Measurements from ENCODE around the gene CYP1A2.

DNA sequence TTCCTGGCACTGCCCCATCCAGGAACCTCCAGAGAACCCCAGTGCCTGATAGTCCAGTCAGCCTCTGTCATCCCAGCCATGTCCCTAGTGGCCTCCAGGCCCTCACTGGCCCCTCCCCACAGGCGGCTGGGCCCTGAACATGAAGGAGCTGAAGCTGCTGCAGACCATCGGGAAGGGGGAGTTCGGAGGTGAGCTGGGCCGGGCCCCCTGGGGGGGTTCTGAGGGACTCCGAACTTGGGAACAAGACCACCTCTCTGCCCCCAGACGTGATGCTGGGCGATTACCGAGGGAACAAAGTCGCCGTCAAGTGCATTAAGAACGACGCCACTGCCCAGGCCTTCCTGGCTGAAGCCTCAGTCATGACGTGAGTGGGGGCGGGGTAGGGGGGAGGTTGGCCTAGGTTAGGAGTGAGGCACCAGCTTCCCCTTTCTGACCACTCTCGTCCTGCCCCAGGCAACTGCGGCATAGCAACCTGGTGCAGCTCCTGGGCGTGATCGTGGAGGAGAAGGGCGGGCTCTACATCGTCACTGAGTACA is 52.0 kb downstream of the CYP1A2 start:
- TF ChIP-seq, protein P1, sequence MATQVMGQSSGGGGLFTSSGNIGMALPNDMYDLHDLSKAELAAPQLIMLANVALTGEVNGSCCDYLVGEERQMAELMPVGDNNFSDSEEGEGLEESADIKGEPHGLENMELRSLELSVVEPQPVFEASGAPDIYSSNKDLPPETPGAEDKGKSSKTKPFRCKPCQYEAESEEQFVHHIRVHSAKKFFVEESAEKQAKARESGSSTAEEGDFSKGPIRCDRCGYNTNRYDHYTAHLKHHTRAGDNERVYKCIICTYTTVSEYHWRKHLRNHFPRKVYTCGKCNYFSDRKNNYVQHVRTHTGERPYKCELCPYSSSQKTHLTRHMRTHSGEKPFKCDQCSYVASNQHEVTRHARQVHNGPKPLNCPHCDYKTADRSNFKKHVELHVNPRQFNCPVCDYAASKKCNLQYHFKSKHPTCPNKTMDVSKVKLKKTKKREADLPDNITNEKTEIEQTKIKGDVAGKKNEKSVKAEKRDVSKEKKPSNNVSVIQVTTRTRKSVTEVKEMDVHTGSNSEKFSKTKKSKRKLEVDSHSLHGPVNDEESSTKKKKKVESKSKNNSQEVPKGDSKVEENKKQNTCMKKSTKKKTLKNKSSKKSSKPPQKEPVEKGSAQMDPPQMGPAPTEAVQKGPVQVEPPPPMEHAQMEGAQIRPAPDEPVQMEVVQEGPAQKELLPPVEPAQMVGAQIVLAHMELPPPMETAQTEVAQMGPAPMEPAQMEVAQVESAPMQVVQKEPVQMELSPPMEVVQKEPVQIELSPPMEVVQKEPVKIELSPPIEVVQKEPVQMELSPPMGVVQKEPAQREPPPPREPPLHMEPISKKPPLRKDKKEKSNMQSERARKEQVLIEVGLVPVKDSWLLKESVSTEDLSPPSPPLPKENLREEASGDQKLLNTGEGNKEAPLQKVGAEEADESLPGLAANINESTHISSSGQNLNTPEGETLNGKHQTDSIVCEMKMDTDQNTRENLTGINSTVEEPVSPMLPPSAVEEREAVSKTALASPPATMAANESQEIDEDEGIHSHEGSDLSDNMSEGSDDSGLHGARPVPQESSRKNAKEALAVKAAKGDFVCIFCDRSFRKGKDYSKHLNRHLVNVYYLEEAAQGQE (IDR thresholded peaks at IDR 0.05; ENCODE audit: low read depth): no peak
- TF ChIP-seq TAF1 (IDR thresholded peaks at IDR 0.05; ENCODE audit: low read depth) (no peak), CEBPB (IDR thresholded peaks at IDR 0.05) (no peak), YY1 (IDR thresholded peaks at IDR 0.05; ENCODE audit: low read depth) (no peak), RAD21 (IDR thresholded peaks at IDR 0.05; ENCODE audit: low read depth) (no peak), FOXM1 (IDR thresholded peaks at IDR 0.05; ENCODE audit: borderline replicate concordance, low read depth) (no peak), EP300 (IDR thresholded peaks at IDR 0.05; ENCODE audit: borderline replicate concordance) (no peak), EGR1 (IDR thresholded peaks at IDR 0.05) (no peak)

Data from Ishikawa (cell line).